HepG2 (cell line): Measurements from ENCODE around the gene PDGFA. TPM values are rescaled to one million over a fixed set of nuclear protein-coding genes. Genes with fewer than 3 reads are reported as not detected.
A peak's percentile ranks its signal among the peaks of the same experiment; 100 is the strongest.

Experiments
- ATAC-seq: fragments of 200-7000 bp; cut with Tn5 transposase; 3 replicates; pipeline ENCODE4 v1.9.1; 2020; ENCODE audit warnings: mild to moderate bottlenecking, moderate library complexity
- BruUV-seq: library from RNA; stranded (reverse); fragments of 400-500 nt; replicated peaks from 2 replicates; lab custom pipeline; 2021; lab: Mats Ljungman, UMichigan
- CTCF ChIA-PET: fragments of 300-600 bp; formaldehyde crosslinking; extraction: SDS; loops from one replicate; lab custom pipeline; 2021; ENCODE audit warnings: low total read pairs, inconsistent platforms, low intra/inter-chr PET ratio; lab: Yijun Ruan, JAX
- POLR2A ChIA-PET: fragments of 350-600 bp; sonication (Branson Sonifier 250); formaldehyde crosslinking; loops from one replicate; lab custom pipeline; 2020; ENCODE audit warnings: antibody characterized with exemption, inconsistent platforms; lab: Yijun Ruan, JAX
- DNase-seq: peaks from one replicate; pipeline ENCODE4 v3.0.0-alpha.2; 2015; ENCODE audit warnings: low spot score
- FAIRE-seq: peaks from 3 replicates; lab custom pipeline; 2011; peaks lifted over from hg19 to GRCh38; lab: Jason Lieb, UNC
- H2AFZ ChIP-seq: one replicate; pipeline ENCODE4 v1.6.1; 2011; ENCODE audit warnings: low read length, inconsistent platforms
- H3K27ac ChIP-seq: fragments of 300-600 bp; 3 replicates; pipeline ENCODE4 v1.8.0; 2011; ENCODE audit warnings: mixed run types, mild to moderate bottlenecking, mixed read lengths, low read length, inconsistent platforms; ENCODE audit not compliant: insufficient read depth; ENCODE audit errors: extremely low read length
- H3K27me3 ChIP-seq, 2 experiments: fragments of 200-600 bp in 1 of 2; 2 replicates in 1 of 2; 3 replicates in 1 of 2; pipeline versions ENCODE4 v1.6.0 to v1.8.0; 2011; ENCODE audit warnings: low read length in 2 of 2, mild to moderate bottlenecking in 2 of 2, moderate library complexity in 2 of 2, inconsistent platforms in 1 of 2; ENCODE audit not compliant: insufficient read depth in 2 of 2, control insufficient read depth in 1 of 2
- H3K36me3 ChIP-seq, 2 experiments: fragments of 200-600 bp in 1 of 2; replicated peaks in 1 of 2; 2 replicates in 1 of 2; 3 replicates in 1 of 2; pipeline versions ENCODE4 v1.5.1 to v1.8.0; 2011; ENCODE audit warnings: low read length in 2 of 2, inconsistent platforms in 1 of 2; ENCODE audit not compliant: insufficient read depth in 2 of 2, control insufficient read depth in 1 of 2
- H3K4me1 ChIP-seq: 2 replicates; pipeline ENCODE4 v1.5.1; 2012; ENCODE audit warnings: low read length, inconsistent platforms; ENCODE audit not compliant: insufficient read depth
- H3K4me2 ChIP-seq: 2 replicates; pipeline ENCODE4 v1.6.0; 2011; ENCODE audit warnings: low read depth, low read length, inconsistent platforms
- H3K4me3 ChIP-seq, 3 experiments: fragments of 200-600 bp in 1 of 3; sonication (generic), shearing (Covaris generic) in 1 of 3; replicated peaks in 1 of 3; 2 replicates each; pipeline ENCODE4 v1.5.1; 2011 to 2016; ENCODE audit warnings: low read length in 3 of 3, inconsistent platforms in 2 of 3, low read depth in 2 of 3, mild to moderate bottlenecking in 2 of 3, control low read depth in 1 of 3, mixed read lengths in 1 of 3; ENCODE audit not compliant: insufficient read depth in 1 of 3
- H3K79me2 ChIP-seq: one replicate; pipeline ENCODE4 v1.6.1; 2011; ENCODE audit warnings: low read length, inconsistent platforms; ENCODE audit not compliant: insufficient read depth
- H3K9ac ChIP-seq: 2 replicates; pipeline ENCODE4 v1.6.0; 2011; ENCODE audit warnings: mild to moderate bottlenecking, low read depth, low read length, inconsistent platforms; ENCODE audit not compliant: insufficient read depth
- H3K9me3 ChIP-seq: 2 replicates; pipeline ENCODE4 v1.5.1; 2012; ENCODE audit warnings: mild to moderate bottlenecking, low read length
- H4K20me1 ChIP-seq: 2 replicates; pipeline ENCODE4 v1.6.0; 2011; ENCODE audit warnings: inconsistent platforms, mild to moderate bottlenecking, low read length, moderate library complexity; ENCODE audit not compliant: insufficient read depth
- HIVEP1 ChIP-seq: sonication (generic); formaldehyde crosslinking; IDR thresholded peaks from 2 replicates; pipeline ENCODE4 v1.4.0; 2020; ENCODE audit warnings: mild to moderate bottlenecking, missing genetic modification reagents
- ZNF768 ChIP-seq: sonication (generic); formaldehyde crosslinking; IDR thresholded peaks from 2 replicates; pipeline ENCODE4 v1.4.0; 2020; ENCODE audit warnings: missing genetic modification reagents
- WGBS: methylation state at CpG from one replicate; pipeline ENCODE4 v1.1.6; 2017; ENCODE audit warnings: low lambda C conversion rate; 5-methylcytosine and 5-hydroxymethylcytosine counted together
- in situ Hi-C: cut with HindIII; loops from 2 replicates; pipeline ENCODE4 v1.10.0; 2017; ENCODE audit warnings: low pct_unique_long_range_greater_than_20kb; ENCODE audit not compliant: extremely low pct_ligation_motif_present
- intact Hi-C: fragments of 100-400 bp; cut with micrococcal nuclease; formaldehyde crosslinking; loops from one replicate; pipeline ENCODE4 v1.10.0; 2022; ENCODE audit not compliant: unreplicated experiment
- polyA plus RNA-seq, 8 experiments: library from polyadenylated mRNA; depleted of rRNA in 3 of 8; stranded (reverse) in 7 of 8; unstranded in 1 of 8; fragments of >200 nt; fragmentation: Illumina TruSeq in 4 of 8; extraction: Trizol in 4 of 8; gene quantifications; 2 replicates each; pipeline versions ENCODE4 v1.2.1 to v1.2.3, GENCODE V29; 2011 to 2016; ENCODE audit warnings: low read depth in 4 of 8, missing spikeins in 1 of 8, mixed read lengths in 1 of 8; ENCODE audit not compliant: insufficient read depth in 1 of 8
- total RNA-seq, 5 experiments: library from RNA; depleted of rRNA; stranded (reverse); fragments of >200 nt; fragmentation: Illumina TruSeq; extraction: Trizol; gene quantifications; 2 replicates each; pipeline ENCODE4 v1.2.3, GENCODE V29; 2016; ENCODE audit warnings: low read depth in 1 of 5
- TF ChIP-seq, protein P1 (sequence below): sonication (generic); formaldehyde crosslinking; IDR thresholded peaks from 2 replicates; pipeline ENCODE4 v1.5.0; 2020; ENCODE audit warnings: mild to moderate bottlenecking, missing genetic modification reagents
- TF ChIP-seq, protein P2 (sequence below), 2 experiments: sonication (generic) in 1 of 2; formaldehyde crosslinking in 1 of 2; IDR thresholded peaks; 2 replicates each; pipeline versions ENCODE4 v1.4.0 to v1.6.1; 2018 to 2020; ENCODE audit warnings: missing genetic modification reagents in 2 of 2, borderline replicate concordance in 1 of 2, low read depth in 1 of 2, mild to moderate bottlenecking in 1 of 2, missing biosample characterization in 1 of 2

The PDGFA gene
- total and polyA plus RNA-seq, 2 of the 13 experiments (the other 11 are each of a cell fraction or from before 2014, with no cell fraction given): 1.5 to 3.4 TPM

DNA sequence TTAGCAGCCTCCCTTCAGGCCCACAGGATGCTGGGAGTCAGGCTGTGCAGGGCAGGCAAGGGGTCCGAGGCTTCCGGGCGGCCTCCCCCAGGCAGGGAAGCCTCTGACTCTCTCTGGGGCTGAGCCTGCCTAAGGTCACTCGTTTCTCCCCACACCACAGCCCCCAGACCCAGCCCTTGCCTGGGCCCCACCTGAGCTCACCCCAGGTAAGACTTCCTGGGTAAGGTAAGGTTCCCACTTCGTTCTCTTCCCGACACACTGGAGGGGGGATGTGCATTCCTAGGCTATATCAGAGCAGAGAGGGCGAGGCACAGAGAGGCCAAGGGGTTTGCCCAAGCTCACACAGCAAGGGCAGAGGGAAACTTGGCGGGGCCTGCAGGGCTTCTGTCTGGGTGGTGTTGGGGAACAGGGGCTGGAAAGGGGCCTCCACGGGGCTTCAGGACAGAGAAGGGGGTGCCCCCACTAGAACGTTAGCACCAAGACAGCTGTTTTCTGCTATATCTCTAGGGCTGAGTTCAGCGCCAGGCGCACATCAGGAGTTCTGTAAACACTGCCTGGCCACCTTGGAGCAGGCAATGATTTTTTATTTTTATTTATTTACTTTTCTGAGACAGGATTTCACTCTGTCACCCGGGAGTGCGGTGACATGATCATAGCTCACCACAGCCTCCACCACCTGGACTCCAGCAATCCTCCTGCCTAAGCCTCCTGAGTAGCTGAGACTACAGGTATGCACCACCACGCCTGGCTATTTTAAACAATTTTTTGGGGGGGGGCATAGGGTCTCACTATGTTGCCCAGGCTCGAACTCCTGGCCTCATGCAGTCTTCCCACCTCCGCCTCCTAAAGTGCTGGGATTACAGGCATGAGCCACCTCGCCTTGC, 24.9 kb upstream of the PDGFA start:
- ChIA-PET POLR2A (no interaction called here), CTCF (no interaction called here)
- Histone ChIP-seq H3K36me3 (no peaks in the 10 kb centered on the region), H4K20me1 (no peaks in the 10 kb centered on the region), H2AFZ (no peak overlapping the region), H3K27ac (no peak overlapping the region), H3K4me1 (peaks cover 35% of the 10 kb centered on the region), H3K79me2 (no peaks in the 10 kb centered on the region), H3K27me3 (no peaks in the 10 kb centered on the region), H3K4me3 (no peak overlapping the region), H3K4me2 (no peak overlapping the region), H3K9me3 (no peaks in the 10 kb centered on the region)
- DNase-seq: no peak
- no TSS peak for BruUV-seq
- in situ Hi-C loops: no loop called here
- intact Hi-C loops: no loop called here
- WGBS: 74% methylated on average over 14 of the region's 18 CpGs
- TF ChIP-seq, protein P1, sequence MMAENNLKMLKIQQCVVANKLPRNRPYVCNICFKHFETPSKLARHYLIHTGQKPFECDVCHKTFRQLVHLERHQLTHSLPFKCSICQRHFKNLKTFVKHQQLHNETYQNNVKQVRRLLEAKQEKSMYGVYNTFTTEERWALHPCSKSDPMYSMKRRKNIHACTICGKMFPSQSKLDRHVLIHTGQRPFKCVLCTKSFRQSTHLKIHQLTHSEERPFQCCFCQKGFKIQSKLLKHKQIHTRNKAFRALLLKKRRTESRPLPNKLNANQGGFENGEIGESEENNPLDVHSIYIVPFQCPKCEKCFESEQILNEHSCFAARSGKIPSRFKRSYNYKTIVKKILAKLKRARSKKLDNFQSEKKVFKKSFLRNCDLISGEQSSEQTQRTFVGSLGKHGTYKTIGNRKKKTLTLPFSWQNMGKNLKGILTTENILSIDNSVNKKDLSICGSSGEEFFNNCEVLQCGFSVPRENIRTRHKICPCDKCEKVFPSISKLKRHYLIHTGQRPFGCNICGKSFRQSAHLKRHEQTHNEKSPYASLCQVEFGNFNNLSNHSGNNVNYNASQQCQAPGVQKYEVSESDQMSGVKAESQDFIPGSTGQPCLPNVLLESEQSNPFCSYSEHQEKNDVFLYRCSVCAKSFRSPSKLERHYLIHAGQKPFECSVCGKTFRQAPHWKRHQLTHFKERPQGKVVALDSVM (CRISPR knock-in tag): peak; percentile 73
- TF ChIP-seq, protein P2, sequence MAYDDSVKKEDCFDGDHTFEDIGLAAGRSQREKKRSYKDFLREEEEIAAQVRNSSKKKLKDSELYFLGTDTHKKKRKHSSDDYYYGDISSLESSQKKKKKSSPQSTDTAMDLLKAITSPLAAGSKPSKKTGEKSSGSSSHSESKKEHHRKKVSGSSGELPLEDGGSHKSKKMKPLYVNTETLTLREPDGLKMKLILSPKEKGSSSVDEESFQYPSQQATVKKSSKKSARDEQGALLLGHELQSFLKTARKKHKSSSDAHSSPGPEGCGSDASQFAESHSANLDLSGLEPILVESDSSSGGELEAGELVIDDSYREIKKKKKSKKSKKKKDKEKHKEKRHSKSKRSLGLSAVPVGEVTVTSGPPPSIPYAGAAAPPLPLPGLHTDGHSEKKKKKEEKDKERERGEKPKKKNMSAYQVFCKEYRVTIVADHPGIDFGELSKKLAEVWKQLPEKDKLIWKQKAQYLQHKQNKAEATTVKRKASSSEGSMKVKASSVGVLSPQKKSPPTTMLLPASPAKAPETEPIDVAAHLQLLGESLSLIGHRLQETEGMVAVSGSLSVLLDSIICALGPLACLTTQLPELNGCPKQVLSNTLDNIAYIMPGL (CRISPR knock-in tag; IDR thresholded peaks at IDR 0.05; ENCODE audit: borderline replicate concordance in 1 of 2, low read depth in 1 of 2): no peak
- TF ChIP-seq HIVEP1: 0 out of 2 replicates have a peak, but pooled peaks have one; percentile 0
- peak; percentile 98 for TF ChIP-seq ZNF768
- TF ChIP-seq, all 625 proteins: peak for 3
- no peak overlapping the region for H3K9ac ChIP-seq
- no peak for ATAC-seq
- FAIRE-seq: no peak
